C4-2B (cell line): ENCODE measurements around the gene CRADD.
"Not testable (repeated sequence)": the region's sequence is repeated elsewhere in the genome, so short reads cannot be mapped to it uniquely, and the experiment has no call there.

Experiments
- H3K27ac ChIP-seq: fragments of 450-650 bp; 2 replicates; pipeline ENCODE4 v1.5.1; 2017
- ZFX ChIP-seq: fragments of 450-650 bp; IDR thresholded peaks from 2 replicates; pipeline ENCODE4 v1.6.1; 2017
- TF ChIP-seq, protein P1 (sequence below): fragments of 450-650 bp; conservative IDR thresholded peaks from 2 replicates; pipeline ENCODE4 v1.5.1; 2017; ENCODE audit warnings: mild to moderate bottlenecking

Gene CRADD

GRCh38 chr12:93677195-93678064 lies at the start of gene CRADD:
TSS of gene CRADD (plus strand) at chr12:93677375.
- TF ChIP-seq, protein P1, sequence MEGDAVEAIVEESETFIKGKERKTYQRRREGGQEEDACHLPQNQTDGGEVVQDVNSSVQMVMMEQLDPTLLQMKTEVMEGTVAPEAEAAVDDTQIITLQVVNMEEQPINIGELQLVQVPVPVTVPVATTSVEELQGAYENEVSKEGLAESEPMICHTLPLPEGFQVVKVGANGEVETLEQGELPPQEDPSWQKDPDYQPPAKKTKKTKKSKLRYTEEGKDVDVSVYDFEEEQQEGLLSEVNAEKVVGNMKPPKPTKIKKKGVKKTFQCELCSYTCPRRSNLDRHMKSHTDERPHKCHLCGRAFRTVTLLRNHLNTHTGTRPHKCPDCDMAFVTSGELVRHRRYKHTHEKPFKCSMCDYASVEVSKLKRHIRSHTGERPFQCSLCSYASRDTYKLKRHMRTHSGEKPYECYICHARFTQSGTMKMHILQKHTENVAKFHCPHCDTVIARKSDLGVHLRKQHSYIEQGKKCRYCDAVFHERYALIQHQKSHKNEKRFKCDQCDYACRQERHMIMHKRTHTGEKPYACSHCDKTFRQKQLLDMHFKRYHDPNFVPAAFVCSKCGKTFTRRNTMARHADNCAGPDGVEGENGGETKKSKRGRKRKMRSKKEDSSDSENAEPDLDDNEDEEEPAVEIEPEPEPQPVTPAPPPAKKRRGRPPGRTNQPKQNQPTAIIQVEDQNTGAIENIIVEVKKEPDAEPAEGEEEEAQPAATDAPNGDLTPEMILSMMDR = no peak; the same call in 1 of the 2 replicates
- peak; percentile 57 for TF ChIP-seq ZFX
- H3K27ac ChIP-seq = peak within 1 kb of the TSS; percentile 94

GRCh38 chr12:93632383-93632782 lies 44.8 kb upstream of the CRADD start:
- TF ChIP-seq, protein P1 = no peak
- TF ChIP-seq ZFX = no peak

GRCh38 chr12:93634416-93634815 lies 42.8 kb upstream of the CRADD start:
- H3K27ac ChIP-seq = no peak overlapping the region
- TF ChIP-seq, protein P1 = no peak
- no peak for TF ChIP-seq ZFX

More at GRCh38 chr12:93632383-93632782, 44.8 kb upstream of the CRADD start:
- H3K27ac ChIP-seq = no peak overlapping the region

DNA sequence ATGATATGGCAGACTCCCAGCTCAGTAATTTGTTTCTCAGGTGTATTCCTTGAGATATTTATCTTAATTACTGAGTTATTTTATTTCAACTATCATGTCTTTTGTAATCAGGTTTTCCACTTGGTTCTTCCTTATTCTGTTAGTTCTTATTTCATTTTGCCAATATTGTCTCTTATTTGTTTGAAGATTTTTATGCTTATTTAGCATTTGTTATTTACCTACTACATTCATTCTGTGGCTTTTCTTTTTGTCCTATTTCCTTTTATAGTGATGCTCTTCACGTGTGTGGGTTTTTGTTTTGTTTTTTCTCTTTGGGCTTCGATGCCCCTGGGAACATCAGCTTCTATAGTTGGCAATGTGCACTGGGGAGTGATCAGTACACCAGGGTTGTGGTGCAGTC lies 40.5 kb upstream of the CRADD start:
- H3K27ac ChIP-seq = no peak overlapping the region
- TF ChIP-seq ZFX = no peak
- TF ChIP-seq, protein P1 = no peak

- TF ChIP-seq ZFX = no peak
- TF ChIP-seq, protein P1 = no peak
- no peak overlapping the region for H3K27ac ChIP-seq
These were observed 39.1 kb upstream of the CRADD start for GRCh38 chr12:93638095-93638494.

GRCh38 chr12:93638954-93639353 lies 38.2 kb upstream of the CRADD start:
- TF ChIP-seq, protein P1 = no peak
- no peak for TF ChIP-seq ZFX
- H3K27ac ChIP-seq = no peak overlapping the region

DNA sequence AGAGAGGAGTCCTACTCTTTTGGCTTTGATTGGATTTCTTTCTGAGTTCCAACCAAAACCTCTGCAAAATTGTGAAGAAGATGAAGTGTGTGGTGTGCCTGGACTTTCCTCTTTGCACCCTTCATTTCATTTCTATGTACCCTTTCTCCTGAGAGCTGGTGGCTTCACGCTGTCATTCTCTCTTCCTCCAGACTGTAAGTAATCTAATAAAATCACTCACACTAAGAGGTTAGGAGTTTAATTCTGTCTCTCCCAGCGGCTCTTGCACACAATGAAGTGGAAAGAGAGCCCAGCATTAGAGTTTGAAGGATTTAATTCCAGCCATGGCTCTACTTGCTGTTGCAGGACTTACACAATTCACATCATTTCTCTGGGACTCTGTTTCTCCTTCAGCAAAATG lies 37.8 kb upstream of the CRADD start:
- TF ChIP-seq, protein P1 = no peak
- no peak for TF ChIP-seq ZFX

GRCh38 chr12:93641380-93641779 lies 35.8 kb upstream of the CRADD start:
- H3K27ac ChIP-seq = not testable (repeated sequence)

More for the DNA sequence above, 37.8 kb upstream of the CRADD start:
- no peak overlapping the region for H3K27ac ChIP-seq
